NCI-H2227 treated with DMSO at 0.1 percent for 48 hours (cell line): ENCODE measurements around the gene LAG3.

Source experiments
- DNase-seq: peaks from one replicate; lab custom pipeline; 2025; lab: John Stamatoyannopoulos, UW

Gene LAG3

GRCh38 chr12:6772726-6773589, 638 bp downstream of the LAG3 start:
- no peak for DNase-seq

DNA sequence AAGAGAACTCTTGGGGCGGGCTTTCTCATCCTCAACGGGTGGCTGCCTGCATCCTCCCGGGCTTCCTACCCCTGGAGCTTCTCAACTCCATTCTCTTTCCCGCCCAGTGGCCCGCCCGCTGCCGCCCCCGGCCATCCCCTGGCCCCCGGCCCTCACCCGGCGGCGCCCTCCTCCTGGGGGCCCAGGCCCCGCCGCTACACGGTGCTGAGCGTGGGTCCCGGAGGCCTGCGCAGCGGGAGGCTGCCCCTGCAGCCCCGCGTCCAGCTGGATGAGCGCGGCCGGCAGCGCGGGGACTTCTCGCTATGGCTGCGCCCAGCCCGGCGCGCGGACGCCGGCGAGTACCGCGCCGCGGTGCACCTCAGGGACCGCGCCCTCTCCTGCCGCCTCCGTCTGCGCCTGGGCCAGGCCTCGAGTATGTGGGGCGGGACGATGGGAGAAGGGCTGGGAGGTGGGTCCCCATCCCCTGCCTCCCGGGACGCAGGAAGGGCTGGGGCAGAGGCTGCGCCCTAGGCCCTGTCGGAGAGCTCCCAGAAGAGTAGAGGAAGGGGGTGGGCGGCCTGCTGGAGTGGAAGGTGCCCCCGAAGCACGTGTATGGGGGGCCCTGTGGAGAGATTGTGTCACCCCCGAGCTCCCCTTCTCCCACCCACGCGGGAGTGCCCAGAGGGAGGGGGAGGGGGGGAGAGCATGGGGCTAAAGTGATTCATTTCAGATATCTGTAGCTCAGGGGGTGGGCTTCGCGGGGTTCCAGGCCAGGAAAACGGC, 1.5 kb downstream of the LAG3 start:
- DNase-seq = no peak

- no peak for DNase-seq
Observed at GRCh38 chr12:6774499-6775062, 2.3 kb downstream of the LAG3 start.

DNA sequence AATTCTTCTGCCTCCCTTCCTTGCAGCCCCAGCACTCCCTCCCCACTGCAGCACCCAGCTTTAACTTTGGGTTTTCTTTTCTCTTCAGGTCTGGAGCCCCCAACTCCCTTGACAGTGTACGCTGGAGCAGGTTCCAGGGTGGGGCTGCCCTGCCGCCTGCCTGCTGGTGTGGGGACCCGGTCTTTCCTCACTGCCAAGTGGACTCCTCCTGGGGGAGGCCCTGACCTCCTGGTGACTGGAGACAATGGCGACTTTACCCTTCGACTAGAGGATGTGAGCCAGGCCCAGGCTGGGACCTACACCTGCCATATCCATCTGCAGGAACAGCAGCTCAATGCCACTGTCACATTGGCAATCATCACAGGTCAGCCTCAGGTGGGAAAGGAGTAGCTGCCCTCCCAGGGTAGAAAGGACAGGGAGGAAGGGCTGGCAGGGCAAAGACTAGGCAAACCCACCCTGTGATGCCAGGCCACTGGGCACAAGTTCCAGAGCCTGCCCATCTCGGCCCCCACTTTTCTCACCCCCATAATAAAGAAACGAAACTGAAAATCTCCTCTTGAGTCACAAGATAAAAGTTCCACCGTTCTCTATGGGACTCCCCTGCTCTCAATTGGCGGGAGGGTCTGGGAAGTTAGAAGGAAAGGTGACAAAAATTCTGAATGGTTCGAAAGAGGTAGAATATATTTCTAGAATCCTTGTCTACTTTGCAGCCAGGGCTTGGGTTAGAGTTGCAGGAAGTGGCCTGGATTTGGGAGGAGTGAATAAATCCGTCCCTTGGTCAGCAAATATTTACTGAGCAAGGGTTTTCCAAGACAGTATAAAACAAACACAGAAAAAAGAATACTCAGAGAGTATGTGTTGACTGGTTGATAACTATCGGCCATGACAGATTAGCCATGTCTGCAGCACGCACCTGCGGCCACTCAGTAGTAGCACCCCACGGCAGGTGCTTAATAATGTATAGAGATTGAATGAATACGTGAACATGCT, 3.2 kb downstream of the LAG3 start:
- no peak for DNase-seq

DNA sequence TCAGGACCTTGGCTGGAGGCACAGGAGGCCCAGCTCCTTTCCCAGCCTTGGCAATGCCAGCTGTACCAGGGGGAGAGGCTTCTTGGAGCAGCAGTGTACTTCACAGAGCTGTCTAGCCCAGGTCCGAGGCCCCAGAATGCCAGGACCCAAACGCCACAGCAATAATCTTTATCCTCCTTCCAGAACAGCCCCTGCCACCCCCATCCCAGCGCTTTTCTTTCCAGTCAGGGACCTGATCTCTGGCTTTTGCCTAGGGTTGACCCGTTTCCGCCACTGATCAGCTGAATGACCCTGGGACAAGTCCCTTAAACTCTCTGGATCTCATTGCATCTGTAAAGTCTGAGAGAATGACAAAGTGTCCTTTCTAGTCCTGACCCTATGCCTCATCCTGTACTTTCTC, 5.1 kb downstream of the LAG3 start:
- DNase-seq = no peak

DNA sequence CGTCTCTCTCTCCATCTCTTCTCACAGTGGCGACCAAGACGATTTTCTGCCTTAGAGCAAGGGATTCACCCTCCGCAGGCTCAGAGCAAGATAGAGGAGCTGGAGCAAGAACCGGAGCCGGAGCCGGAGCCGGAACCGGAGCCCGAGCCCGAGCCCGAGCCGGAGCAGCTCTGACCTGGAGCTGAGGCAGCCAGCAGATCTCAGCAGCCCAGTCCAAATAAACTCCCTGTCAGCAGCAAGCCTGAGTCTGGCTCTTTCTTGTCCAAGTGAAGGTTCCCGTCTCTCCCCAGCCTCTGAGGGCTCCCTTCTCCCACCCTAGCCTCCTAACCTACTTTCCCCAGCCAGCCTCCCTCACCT, 5.9 kb downstream of the LAG3 start:
- no peak for DNase-seq

DNA sequence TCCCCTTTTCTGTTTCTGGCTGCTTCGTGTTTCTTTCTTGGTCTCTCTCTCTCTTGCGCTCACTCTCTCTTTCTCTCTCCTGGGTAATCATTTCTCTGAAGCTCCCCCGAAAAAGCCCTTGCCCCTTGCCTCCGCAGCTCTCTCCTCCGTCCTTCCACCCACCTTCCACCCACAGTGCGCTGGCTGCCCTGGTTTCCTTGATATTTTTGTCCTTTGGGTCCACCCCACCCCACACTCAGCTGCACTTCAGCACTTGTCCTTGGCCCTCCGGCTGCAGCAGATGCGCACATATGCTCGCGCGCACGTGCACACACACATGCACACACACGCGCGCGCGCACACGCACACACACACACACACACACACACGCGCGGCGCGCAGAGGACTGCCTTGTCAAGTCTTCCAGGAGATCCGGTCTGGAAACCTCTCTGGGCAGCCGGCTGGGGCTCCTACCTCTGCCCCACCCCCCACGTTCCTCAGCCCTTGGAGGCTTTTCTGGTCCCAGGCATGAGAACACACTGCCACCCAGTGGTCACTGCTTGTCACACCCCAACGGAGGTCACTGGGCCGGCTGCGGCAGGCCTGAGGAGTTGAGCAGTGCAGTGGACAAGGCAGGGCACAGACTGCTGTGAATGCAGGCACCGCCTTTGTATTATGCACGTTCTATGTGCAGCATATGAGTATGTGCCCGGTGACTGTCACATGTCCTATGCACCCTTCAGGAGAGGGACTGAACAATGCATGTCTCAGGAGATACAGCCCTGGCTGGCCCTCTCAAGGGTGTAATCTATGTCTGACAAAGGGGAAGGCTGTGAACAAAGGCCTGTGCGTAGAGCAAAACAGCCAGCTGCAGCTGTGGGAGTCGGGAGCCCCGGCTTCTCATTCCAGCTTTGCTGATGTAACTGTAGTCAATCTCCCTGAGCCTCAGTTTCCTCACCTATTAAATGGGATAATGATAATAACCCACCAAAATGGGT, 6.5 kb downstream of the LAG3 start:
- DNase-seq = peak; percentile 85

DNA sequence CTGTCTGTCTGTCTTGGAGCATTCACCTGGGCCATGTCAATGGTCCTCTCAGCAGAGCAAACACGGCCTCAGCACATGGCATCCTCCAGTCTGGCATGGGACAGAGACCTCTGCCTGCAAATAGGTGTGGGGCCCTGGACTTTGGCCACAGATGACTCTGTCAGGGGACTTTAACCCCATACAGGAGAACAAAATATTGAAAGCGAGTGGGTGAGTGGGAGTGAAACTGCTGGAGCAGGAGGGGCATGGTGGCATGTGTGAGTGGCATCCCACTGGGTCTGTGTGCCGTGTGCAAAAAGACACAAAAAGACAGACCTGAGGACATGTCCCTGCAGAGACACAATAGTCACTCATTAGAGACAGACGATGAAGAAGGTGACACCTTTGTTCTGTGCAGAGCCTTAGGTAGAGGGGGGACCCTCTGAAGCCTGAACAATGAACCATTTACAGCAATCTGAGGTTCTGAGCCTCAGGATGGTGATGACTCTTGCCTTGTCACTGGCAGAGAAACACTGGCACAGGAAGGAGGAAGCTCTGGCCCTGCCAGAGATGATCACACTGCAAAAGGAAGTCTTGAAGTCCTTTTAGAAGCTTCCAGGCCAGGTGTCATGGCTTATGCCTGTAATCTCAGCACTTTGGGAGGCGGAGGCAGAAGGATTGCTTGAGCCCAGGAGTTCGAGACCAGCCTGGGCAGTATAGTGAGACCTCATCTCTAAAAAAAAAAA, 7.5 kb downstream of the LAG3 start:
- DNase-seq = no peak

GRCh38 chr12:6780573-6780972, 8.3 kb downstream of the LAG3 start:
- DNase-seq = no peak

DNA sequence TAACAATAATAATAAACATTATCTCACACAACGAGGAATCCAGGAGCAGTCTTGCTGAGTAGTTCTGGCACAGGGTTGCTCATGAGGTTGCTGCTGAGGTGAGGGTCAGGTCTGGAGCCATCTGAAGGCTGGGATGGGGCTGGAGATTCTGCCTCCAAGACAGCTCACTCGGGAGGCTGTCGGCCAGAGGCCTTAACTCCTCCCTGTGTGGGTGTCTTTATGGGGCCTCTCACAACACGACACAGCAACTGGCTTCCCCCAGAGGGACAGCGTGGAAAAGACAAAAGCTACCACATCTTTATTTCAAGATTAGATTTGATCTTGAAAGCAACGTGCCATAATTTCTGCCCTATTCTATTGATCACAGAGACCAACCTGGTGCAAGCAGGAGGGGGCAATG, 9.8 kb downstream of the LAG3 start:
- DNase-seq = no peak

- no peak for DNase-seq
Observed at GRCh38 chr12:6782850-6783566, 10.7 kb downstream of the LAG3 start.

DNA sequence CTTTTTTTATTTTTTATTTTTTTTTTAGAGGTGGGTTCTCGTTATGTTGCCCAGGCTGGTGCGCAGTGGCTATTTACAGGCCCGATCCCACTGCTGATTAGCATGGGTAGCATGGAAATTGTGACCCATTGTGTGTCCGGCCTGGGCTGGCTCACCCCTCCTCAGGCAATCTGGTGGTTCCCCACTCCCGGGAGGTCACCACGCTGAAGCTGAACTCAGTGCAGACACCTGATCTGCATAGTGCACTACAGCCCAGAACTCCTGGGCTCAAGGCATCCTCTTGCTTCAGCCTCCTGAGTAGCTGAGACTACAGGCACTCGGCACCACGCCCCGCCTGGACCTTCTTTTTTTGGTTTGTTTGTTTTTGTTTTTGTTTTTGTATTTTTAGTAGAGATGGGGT, 11.5 kb downstream of the LAG3 start:
- DNase-seq = no peak

- no peak for DNase-seq
Observed at GRCh38 chr12:6784296-6784695, 12.0 kb downstream of the LAG3 start.

DNA sequence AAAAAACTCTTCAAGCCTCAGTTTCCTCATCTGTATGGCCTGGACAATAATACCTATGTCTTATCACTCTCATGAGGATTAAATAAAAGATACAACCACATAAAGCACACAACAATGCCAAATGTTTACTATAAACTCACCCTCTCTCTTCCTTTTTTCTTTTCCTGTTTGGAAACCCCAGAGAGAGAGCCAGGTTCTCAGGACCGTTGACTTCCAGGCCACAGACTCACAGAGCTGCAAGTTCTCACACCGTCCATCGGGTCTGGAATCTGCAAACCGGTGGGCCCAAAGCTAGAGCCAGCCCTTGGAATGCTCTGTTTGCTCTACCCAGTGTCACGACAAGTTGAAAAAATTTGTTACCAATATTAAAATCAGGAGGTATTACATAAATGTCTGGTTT, 12.4 kb downstream of the LAG3 start:
- no peak for DNase-seq

- DNase-seq = no peak
Observed at GRCh38 chr12:6786416-6787094, 14.2 kb downstream of the LAG3 start.

DNA sequence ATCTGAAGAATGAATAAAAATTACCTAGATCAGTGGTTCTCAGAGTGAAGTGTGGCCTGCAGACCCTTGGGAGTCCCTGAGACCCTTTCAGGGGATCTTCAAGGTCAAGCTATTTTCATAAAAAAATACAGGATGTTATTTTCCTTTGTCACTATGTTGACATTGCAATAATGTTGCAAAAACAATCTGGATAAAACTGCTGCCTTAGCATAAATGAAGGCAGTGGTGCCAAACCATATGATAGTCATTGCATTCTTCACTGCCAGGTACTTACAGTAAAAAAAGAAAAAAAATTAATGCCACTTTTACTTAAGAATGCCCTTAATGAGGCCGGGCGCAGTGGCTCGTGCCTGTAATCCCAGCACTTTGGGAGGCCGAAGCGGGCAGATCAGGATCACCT, 15.0 kb downstream of the LAG3 start:
- DNase-seq = no peak

- DNase-seq = no peak
Observed at GRCh38 chr12:6788972-6789924, 16.9 kb downstream of the LAG3 start, which contains the start of gene CD4. Gene CD4 (plus strand): TSS chr12:6789528. CDS start chr12:6800139, 10,611 bp downstream.
